HL-60 (cell line): ENCODE data around the gene OGFR.

Source experiments
- DNase-seq, 2 experiments: peaks; one replicate each; pipeline ENCODE4 v3.0.0-alpha.2; 2010 to 2020; ENCODE audit warnings: low read depth in 1 of 2, low spot score in 1 of 2
- H3K27ac ChIP-seq: fragments of 250-450 bp; sonication (Bioruptor Pico); replicated peaks from 2 replicates; pipeline ENCODE4 v1.5.1; 2020; ENCODE audit warnings: mild to moderate bottlenecking, moderate library complexity
- H3K27me3 ChIP-seq: fragments of 250-450 bp; sonication (Bioruptor Pico); 2 replicates; pipeline ENCODE4 v1.5.1; 2021; ENCODE audit warnings: mild to moderate bottlenecking, moderate library complexity; ENCODE audit not compliant: insufficient read depth, poor library complexity, severe bottlenecking
- H3K4me3 ChIP-seq: replicated peaks from 2 replicates; pipeline ENCODE4 v1.5.1; 2011; ENCODE audit warnings: mild to moderate bottlenecking, control low read depth, low read length; ENCODE audit not compliant: insufficient read depth
- CTCF ChIP-seq: IDR thresholded peaks from one replicate; pipeline ENCODE4 v1.5.1; 2011; ENCODE audit warnings: low read length, control low read depth, inconsistent platforms; ENCODE audit not compliant: insufficient read depth
- GABPA ChIP-seq: IDR thresholded peaks from 2 replicates; pipeline ENCODE4 v1.6.1; 2012; ENCODE audit warnings: low read depth
- POLR2AphosphoS5 ChIP-seq: IDR thresholded peaks from 2 replicates; pipeline ENCODE4 v1.6.1; 2012; ENCODE audit warnings: low read depth
- REST ChIP-seq: IDR thresholded peaks from 2 replicates; pipeline ENCODE4 v1.6.1; 2012; ENCODE audit warnings: low read depth; ENCODE audit not compliant: insufficient replicate concordance
- SPI1 ChIP-seq: IDR thresholded peaks from 2 replicates; pipeline ENCODE4 v1.6.1; 2012; ENCODE audit warnings: low read depth, mild to moderate bottlenecking, borderline replicate concordance

The OGFR gene

GRCh38 chr20:62859721-62860120 lies 55.1 kb downstream of the OGFR start:
- H3K27ac ChIP-seq, result no peak overlapping the region
- no peaks in the 10 kb centered on the region for H3K27me3 ChIP-seq
- DNase-seq, result no peak
- H3K4me3 ChIP-seq, result no peak overlapping the region
- TF ChIP-seq CTCF (no peak), GABPA (no peak), POLR2AphosphoS5 (no peak), REST (no peak)

- no peak overlapping the region for H3K27ac ChIP-seq
- TF ChIP-seq GABPA (no peak), POLR2AphosphoS5 (no peak), CTCF (no peak), REST (no peak), SPI1 (no peak)
- no peak for DNase-seq
- H3K4me3 ChIP-seq, result peak overlapping the region; percentile 50
- H3K27me3 ChIP-seq, result no peaks in the 10 kb centered on the region
Measured at GRCh38 chr20:62860391-62860923, 55.8 kb downstream of the OGFR start.

- no peaks in the 10 kb centered on the region for H3K27me3 ChIP-seq
- peak overlapping the region; percentile 50 for H3K4me3 ChIP-seq
- 0 out of 2 replicates have a peak, but pooled peaks have one; percentile 11 for TF ChIP-seq POLR2AphosphoS5
- TF ChIP-seq SPI1, result no peak
- DNase-seq, result no peak
- H3K27ac ChIP-seq, result no peak overlapping the region
Measured at GRCh38 chr20:62860924-62861691, 56.5 kb downstream of the OGFR start.

- peak; percentile 80 to 87 for DNase-seq
- no peaks in the 10 kb centered on the region for H3K27me3 ChIP-seq
- no peak within 1 kb of the TSS for H3K27ac ChIP-seq
- TF ChIP-seq REST (no peak), GABPA (no peak), POLR2AphosphoS5 (no peak), SPI1 (no peak), CTCF (no peak)
- H3K4me3 ChIP-seq, result peak within 1 kb of the TSS; percentile 50
Measured at GRCh38 chr20:62861726-62862336, 57.2 kb downstream of the OGFR start, which contains the start of gene TCFL5. TCFL5 (minus strand) TSS chr20:62861822; CDS start chr20:62861670, 152 bp downstream.
